ENCODE results near the gene DNAH10.

Gene DNAH10

DNA sequence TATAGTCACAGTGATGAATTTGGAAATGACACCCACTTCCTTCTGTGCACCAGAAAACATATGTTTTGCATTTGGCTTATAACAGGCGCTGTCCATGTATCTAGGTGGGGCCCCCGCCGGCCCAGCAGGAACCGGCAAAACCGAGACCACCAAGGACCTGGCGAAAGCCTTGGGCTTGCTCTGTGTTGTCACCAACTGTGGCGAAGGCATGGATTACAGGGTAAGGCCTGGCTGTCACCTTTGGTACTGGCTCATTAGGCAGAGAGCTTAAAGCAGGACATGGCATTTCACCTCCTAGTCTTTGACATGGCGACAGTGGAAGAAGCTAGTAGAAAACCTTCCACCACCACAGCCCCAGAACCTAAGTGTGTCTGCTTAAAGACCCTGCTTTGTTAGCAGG lies 85.8 kb downstream of the DNAH10 start:
- no peak for FAIRE-seq

DNA sequence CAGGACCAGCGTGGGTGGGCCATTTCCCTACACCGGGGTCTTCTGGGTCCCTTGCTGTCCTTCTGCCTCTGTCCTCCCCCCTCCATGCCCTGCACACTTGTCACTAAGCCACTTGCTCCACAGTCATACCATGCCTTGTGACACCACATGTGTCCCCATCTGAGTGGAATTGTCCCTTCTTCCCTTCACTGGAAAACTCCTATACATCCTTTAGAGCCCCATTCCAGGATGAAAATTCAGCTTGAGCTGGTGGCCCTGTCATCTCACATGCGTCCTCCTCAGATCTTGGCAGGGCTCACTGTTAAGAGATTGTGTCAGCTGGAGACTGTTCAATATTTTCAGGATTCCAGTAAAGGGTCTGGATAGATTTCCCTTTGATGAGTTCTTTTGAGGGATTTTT lies 87.4 kb downstream of the DNAH10 start:
- FAIRE-seq: no peak

DNA sequence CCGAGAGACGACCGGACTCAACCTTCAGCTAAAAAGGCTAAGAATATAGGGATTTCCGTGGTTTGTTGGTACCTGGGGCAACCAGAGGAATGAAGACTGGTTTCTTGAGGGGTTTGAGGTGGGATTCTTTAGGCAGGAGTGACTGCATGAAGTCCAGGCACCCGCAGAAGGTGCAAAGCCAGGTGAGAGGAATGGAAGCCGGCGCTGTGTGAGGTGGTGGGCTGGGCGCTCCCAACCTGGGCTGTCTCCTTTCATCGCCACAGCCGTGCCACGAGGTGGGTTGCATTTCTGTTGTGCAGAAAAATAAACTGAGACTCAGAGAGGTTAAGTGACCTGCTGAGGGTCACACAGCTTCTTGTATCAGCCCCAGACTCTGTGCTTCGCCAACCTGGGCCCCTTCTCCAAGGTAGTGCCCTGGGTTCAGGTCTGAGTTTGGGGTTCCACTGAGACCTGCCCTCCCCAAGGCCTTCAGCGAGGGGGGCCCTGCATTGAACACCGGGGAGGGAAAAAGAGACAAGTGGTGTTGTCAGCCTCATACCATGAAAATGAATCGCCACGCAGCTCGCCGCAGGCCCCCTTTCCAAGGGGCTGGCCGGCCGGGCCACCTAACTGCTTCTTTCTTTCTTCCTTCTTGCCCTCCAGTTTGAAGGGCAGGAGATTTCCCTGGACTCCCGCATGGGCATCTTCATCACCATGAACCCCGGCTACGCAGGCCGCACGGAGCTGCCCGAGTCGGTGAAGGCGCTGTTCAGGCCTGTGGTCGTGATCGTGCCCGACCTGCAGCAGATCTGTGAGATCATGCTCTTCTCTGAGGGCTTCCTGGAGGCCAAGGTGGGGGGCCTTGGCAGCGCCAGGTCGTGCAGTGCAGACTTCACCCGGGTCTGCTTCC lies 88.4 kb downstream of the DNAH10 start:
- no peak for FAIRE-seq

DNA sequence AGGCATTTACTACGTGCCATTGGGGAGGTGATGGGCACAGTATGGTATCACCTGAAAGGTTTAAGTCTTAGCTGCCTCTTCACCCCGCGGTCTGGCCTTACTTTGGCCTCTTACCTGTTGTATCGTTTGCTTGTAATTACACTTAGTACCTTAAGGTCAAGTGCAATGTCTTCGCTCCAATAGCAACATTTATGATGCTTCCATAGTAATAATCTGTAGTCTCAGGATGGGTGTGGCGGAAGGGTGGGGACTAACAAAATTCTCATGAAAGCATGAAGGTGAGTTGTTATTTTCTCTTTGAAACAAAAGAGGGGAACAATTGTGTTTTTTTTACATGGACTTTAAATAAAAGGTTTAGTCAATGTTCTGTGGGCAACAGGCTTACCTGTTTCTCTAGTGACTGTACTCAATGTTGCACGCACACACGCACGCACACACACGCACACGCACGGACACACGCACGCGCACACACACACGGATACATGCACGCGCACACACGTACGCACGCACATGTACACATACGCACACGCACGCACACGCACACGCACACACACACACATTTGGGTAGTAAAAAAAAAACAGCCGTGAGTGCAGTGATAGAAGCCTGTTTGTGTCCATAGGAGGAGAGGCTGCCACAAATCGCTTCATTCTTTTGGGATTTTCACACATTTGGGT lies 91.4 kb downstream of the DNAH10 start:
- FAIRE-seq: no peak

DNA sequence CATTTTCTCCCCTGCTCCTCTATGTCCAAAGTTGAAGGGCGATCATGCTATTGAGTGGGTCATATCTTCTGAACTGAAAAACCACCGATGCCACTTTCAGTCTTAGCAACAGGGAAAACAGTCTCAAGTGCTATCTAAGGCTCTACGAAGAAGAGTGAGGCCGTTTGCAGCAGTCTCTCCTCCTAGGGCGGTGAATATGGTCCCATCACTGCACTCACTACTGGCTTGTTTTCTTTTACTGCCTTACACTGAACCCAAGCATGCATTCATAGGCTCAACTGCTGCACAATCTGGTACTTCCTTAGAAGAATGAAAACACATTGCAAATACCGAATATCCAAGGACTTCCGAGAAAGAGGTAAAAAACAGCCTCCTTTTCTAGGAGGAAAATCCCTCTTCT lies 92.1 kb downstream of the DNAH10 start:
- no peak for FAIRE-seq

DNA sequence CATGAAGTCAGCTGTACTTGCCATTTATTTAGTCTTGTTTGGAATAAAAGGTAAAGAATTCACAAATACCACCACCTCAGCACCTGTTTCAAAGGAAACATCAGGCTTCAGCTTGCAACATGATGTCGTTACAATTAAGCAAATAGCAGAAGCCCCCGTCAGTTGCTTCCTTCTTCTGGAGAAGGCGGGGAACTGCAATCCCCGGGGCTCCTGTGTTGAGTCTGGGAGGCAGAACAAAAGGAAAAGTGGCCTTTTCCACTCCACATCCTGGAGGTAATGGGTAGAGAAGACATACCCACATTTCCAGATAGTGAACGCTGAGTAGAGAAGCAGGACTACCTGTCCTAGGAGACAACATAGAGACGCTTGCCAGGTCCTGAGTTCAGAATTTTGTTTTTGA lies 92.8 kb downstream of the DNAH10 start:
- FAIRE-seq: no peak

DNA sequence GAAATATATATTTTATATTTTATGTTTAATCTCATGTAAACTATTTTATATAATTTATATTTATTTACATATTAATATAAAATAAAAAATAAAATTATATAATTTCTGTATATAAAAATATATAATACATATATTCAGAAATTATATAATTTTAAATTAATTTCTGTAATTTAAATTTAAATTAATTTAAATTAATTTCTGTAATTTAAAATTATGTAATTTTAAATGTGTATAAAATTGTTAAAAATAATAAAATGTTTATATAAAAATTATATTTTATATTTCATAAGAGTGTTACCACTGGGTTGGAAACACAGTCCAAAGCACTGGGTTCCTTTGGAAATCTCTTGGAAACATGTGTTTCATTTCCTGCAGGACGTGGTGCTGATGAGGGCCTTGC lies 94.6 kb downstream of the DNAH10 start:
- FAIRE-seq: peak; percentile 100

DNA sequence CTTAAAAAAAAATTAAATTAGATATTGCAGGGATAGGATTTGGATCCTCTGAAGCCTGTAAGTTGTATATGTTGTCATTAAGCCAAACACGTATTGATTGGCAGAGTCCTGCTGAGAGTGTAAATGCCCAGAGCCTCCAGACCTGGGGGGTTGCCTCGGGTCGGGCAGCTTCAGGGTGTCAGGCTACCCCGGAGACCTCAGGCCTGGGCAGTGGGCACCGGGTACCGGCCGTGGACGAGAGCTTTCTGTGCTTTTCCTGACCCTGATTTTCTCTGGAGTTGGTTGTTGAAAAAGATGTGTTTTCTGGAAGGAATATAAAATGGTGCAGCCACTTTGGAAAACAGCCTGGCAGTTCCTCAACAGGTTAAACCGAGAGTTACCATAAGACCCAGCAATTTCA lies 96.1 kb downstream of the DNAH10 start:
- FAIRE-seq: no peak

DNA sequence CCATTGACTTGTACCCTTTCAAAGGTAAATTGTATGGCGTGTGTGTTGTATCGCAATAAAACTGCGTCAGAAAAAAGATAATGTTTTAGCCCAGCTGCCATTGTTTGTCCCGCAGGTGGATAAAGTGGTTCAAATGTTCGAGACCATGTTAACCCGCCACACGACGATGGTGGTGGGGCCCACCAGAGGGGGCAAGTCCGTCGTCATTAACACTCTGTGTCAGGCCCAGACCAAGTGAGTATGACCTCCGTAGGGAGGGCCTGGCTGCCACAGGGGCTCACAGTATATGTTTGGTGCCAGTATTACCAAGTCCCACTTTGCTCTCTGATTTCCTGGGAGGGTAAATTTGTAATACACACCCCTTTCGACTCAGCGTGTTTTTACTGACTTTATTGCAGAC lies 96.9 kb downstream of the DNAH10 start:
- FAIRE-seq: no peak

DNA sequence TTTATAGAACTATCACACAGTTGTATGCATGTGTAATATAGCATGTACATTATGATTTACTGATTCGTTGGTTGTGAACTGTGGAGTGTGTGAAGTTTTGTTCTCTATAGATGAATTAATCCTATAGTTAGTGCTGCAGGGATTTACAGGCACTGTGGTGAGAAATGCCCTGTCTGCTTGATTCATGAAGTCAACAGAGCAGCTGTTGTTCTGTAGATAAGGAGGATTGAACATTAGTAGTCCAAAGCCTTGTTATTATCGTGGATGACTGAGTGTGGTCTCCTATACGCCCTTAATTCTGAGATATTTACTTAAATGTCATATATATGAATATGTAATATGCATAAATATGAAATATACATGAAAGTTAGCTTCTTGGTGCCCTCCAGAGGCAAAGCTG lies 98.3 kb downstream of the DNAH10 start:
- FAIRE-seq: no peak

DNA sequence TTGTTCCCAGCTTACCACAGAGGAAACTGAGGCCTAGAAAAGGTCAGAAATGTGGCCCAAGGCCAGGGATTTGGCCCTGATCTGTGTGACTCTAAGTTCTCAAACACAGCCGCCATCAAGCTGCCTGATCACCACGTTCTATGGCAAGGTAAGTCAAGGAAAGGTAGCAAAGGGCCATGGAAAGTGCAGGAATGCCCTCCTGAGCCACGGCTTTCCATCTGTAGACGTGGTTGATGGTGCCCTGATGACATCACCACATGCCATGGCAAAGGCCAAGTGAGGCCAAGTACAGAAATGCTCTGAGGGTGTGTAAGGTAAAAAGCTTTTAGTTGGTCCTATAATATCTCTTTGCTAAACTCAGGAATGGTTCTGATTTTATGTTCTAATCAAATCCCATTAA lies 99.3 kb downstream of the DNAH10 start:
- FAIRE-seq: no peak

DNA sequence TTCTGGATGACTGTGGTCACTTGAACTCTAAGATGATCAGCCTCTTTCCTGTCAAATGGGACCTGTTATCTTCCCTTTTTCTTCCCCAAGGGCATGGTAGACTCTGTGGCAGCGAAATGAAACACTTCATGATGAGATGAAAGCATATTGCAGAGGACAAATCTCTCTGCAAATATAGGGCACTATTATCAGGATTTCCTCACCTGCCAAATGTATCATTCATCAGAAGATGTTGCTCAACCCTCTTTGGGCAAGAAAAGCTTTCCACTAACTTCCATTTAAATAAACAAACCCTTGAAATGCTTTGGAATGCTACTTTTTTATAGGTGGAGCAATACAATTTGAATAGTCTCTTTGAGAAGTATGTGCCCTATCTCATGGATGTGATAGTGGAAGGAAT lies 105.0 kb downstream of the DNAH10 start:
- FAIRE-seq: no peak

DNA sequence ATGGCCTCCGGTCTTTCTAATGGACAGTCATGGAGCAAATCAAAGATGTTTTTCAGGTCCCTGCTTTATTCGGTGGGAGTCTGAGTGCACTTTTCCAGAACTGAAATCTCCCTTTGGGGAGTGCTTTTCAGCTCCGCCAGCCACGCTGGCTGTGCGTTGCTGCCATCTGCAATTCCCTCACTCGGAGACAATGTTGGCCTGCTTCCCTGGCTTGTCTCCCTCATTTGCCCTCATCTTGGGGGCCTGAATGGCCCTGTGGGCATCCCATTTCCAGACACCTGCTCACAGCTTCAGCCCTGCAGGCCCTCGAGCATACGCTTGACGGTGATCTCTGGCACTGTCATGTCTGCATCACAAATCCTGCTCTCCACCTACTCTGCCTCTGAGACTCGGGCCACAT lies 106.7 kb downstream of the DNAH10 start:
- no peak for FAIRE-seq

DNA sequence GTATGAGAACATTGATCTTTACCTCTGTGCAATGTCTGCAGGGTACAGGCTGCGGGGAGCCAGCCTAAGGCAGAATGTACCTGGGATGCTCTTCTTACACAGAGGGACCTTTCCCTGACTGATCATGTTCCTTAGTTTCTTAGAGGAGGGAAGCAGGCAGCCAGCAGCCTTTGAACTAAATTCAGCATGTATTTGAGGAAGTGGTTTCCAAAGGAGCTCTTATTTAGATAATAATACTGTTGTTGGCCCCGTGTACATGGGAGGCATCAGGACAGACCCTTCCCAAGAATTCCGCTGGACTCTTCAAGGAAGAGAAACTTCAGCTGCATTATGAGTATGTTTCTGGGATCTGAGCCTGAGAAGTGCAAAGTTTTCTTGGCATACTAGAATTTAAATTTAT lies 111.7 kb downstream of the DNAH10 start:
- no peak for FAIRE-seq

DNA sequence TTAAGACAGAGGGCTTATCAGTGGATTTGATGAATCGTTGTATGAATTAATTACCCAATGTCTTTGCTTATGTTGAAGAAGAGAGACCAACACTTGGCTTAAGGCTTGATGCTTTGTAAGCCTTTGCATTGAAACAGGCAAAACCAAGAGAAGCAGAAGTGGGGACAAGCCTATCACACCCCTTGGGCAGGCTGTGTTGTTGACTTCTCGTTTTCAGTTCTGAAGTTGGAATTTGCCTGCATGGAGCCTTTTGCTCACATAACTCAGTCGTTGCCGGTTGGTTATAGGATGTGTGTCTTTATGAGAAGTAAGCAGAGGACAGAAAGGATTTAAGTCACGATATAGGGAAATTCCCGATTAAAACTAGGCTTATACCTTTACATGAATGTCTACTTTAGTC lies 115.9 kb downstream of the DNAH10 start:
- FAIRE-seq: no peak

DNA sequence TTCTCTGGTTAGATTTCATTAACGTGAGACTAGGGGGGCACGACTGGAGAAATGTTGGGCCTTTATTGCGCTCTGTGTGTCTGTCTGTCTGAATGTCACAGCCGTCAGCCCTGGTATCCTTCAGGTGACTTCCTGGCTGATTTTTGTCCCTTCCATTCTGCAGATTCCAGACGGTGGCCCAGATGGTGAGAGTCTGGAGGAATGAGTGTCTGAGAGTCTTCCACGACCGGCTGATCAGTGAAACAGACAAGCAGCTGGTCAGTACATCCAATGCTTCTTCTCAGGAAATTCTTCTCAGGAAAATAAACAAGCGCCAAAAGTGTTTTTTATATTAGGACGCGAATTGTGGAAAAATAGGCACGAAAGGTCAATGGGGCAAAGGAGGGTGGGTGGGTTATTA lies 117.0 kb downstream of the DNAH10 start:
- no peak for FAIRE-seq

DNA sequence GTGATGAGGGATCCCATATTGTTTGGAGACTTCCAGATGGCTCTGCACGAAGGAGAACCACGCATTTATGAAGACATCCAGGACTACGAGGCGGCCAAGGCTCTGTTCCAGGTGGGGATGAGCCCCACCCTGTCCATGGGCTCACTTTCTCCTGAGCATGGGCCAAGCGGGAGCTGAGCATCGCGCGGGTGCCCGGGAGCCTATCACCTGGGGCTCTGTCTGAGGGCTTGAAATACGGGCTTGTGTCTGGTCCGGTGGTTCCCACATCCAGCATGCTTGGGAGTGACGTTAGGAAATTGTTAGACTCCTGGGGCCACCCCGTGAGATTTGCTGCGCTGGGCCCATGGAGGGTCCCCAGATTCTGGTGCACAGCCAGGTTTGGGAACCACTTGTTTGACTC lies 117.6 kb downstream of the DNAH10 start:
- no peak for FAIRE-seq

DNA sequence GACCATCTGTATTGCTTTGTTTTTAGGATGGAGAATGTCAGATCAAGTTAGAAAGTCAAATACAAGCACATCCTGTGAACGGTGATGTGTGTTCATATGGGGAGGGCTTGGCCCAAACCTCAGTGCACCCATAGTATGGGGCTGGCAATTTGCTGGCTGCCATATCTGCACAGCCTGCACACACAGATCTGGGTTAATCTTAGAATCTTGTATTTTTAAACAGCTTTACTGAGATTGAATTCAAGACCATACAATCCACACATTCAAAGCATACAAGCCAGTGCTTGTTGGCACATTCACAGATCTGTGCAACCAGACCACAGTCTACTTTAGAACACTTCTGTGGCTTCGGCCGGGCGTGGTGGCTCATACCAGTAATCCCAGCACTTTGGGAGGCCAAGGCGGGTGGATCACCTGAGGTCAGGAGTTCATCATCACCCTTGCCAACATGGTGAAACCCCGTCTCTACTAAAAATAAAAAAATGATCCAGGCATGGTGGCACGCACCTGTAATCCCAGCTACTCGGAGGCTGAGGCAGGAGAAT lies 120.1 kb downstream of the DNAH10 start:
- no peak for FAIRE-seq

DNA sequence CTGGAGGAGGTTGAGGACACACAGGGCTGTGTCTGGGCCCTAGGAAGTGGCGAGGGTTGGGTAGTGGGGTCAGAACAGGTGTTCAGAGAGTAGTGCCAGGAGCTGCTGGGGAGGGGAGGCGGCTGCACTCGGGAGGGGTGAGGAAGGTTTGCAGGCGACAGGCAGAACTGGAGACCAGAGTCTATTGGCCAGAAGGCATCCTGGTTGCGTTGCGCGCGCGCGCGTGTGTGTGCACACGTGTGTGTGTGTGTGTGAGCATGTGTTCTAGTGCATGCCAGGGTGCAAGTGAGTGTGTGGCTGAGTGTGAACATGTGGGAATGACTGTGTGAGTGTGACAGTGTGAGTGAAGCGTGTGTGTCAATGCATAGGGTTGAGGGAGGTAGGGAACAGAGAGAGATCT lies 124.2 kb downstream of the DNAH10 start:
- no peak for FAIRE-seq

DNA sequence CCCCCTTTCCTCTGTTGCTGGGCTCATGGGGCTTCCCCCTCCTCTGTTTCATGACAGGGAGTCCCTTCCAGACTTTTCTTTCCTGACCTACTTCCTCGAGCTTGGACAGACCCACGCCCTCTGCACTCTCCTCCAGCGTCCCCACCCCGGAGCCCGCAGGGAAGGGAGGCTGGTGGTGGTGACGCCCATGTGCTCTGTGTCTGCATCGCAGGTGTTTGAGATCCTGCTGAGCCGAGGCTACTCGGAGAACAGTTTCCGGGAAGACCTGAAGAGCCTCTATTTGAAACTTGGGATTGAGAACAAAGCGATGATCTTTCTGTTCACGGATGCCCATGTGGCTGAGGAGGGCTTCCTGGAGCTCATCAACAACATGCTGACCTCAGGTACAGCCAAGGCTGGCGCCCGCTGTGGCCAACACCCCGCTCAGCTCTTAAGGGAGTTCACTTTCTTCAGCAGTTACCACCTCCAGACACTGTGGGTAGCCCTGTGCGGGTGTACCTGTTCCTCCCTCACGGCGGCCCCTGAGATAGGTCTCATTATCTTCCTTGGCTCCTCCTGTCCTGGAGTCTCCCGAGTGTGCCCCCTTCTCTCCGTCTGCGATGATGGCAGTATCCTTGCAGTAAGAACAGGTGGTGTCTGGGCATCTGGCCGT lies 125.0 kb downstream of the DNAH10 start:
- FAIRE-seq: no peak

DNA sequence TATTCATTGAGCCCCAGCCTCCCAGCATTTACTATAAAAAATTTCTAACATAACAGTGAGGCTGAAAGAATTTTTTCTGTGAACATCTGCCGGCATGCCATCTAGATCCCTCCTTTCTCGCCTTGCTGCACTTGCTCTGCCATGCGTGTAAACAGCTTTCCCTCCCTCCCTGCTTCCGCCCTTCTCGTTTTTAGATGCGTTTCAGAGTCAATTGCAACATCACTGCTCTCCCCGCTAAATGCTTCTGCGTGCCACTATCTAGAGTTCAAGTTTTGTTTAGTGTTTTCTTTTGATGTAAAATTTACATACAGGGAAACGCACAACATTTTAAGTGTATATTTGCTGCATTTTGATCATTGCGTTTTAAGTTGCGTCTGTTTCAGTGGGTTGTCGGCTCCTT lies 126.9 kb downstream of the DNAH10 start:
- no peak for FAIRE-seq

DNA sequence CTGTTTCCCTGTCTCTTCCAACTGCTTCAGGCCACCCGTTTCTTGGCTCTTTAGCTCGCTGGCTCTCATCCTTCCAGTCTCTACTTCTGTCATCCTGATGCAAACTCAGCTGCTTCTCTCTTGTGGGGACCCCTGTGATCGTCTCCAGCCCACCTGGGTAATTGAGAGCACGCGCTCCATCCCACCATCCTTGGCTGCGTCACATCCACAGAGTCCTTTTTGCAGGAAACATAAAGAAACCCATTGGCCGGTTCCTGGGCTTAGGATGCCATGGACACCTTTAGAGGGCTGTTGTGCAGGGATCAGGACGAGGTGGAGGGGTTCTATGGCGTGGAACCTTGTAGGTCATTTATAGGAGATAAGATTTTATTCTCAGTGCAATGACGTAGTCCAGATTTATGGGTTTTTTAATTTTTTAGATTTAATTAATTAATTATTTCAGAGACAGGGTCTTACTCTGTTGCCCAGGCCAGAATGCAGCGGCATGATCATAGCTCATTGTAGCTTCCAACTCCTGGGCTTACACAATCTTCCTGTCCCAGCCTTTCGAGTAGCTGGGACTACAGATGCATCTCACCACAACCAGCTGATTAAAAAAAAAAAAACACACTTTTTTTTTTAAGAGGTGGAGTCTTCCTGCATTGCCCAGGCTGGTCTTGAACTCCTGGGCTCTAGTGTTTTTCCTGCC lies 127.9 kb downstream of the DNAH10 start:
- FAIRE-seq: no peak

DNA sequence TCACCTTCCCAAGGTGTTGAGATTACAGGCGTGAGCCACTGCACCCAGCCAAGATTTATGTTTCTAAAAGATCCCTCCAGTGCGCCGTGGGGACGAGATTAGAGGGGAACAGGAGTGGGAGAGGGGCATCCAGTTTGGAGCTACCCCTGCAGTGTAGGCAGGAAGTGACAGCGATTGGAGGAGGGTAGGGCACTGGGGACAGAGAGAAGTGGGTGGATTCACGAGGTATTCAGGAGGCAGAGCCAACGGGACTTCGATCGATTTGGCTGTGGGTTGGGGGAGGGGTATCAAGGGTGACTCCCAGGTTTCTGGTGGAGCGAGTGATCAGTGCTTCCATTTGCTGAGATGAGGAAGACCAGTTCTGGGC lies 128.4 kb downstream of the DNAH10 start:
- FAIRE-seq: no peak
